ENCODE results near the gene ZNF765.
A peak's percentile ranks its signal among the peaks of the same experiment; 100 is the strongest.
"Not testable (repeated sequence)": the region's sequence is repeated elsewhere in the genome, so short reads cannot be mapped to it uniquely, and the experiment has no call there.

ZNF765 gene

DNA sequence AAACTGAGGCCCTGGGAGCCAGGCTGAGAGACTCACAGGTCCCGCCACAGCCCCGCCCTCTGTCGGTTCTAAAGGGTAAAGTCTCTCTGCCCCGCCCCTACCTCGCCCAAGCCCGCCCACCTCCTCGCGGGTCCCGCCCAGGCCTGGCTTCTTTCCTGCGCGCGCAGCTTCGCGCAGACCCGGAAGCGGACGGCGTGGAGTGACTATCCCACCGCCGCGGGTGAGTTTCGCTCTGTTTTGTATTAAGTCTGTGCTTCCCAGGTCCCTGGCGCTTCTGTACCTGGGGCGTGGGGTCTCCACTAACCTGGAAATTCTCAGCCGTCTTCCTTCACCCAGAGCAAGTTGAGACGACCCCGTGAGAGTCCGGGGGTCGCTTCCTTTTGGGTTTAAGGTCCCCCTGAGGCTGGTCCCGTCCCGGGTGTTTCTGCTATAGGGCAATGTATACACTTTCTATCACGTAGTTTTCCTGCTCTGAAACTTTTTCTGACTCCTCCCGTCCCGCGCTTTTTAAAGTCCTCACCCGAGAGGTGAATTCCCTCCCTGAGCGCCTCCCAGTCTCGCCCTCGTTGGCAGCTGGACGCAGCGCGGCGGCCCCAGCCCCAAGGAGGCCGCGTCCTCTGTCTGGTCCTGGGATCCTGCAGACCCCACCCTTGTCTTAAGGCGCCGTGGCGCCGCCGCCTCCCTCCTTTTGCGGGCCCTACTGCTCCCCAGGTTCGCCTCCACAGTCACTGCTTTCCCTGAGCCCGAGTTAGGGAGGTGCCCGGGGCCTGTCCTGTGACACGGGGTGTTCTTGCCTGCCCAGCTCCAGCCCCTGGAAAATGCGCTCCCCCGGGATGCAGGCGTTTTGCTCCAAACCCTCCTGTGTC, at the start of gene ZNF765:
Gene ZNF765 (plus strand): TSS at position 176 of the 866 bp plus-strand sequence. CDS start 2,867 bp downstream, outside the sequence.
- TF ChIP-seq, protein P1, sequence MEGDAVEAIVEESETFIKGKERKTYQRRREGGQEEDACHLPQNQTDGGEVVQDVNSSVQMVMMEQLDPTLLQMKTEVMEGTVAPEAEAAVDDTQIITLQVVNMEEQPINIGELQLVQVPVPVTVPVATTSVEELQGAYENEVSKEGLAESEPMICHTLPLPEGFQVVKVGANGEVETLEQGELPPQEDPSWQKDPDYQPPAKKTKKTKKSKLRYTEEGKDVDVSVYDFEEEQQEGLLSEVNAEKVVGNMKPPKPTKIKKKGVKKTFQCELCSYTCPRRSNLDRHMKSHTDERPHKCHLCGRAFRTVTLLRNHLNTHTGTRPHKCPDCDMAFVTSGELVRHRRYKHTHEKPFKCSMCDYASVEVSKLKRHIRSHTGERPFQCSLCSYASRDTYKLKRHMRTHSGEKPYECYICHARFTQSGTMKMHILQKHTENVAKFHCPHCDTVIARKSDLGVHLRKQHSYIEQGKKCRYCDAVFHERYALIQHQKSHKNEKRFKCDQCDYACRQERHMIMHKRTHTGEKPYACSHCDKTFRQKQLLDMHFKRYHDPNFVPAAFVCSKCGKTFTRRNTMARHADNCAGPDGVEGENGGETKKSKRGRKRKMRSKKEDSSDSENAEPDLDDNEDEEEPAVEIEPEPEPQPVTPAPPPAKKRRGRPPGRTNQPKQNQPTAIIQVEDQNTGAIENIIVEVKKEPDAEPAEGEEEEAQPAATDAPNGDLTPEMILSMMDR (IDR thresholded peaks at IDR 0.05; ENCODE audit: borderline replicate concordance, control extremely low read depth, extremely low read depth, insufficient read depth, missing control alignments): no peak
- DNase-seq (ENCODE audit: low spot score): peak; percentile 94
- in situ Hi-C loops (cut with MboI; ENCODE audit: low sequenced_read_pairs, unreplicated experiment): no loop called here

DNA sequence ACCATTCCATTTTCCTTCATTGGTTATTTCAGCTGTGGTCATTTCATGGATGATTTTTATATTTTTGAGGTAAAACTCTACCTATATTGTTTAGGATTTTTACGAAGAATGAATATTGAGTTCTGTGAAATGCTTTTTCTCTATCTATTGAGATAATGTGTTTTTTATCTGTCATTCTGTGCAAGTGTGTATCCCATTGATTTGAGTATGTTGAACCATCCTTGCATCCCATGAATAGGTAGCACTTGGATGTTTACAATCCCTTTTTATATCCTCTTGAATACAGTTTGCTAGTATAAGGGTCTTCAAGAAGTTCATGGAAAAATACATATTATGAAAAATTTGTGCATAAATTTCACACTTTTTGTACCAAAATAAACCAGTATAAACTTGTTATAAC, 39.2 kb upstream of the ZNF765 start:
- TF ChIP-seq, protein P1 (IDR thresholded peaks at IDR 0.05; ENCODE audit: borderline replicate concordance, control extremely low read depth, extremely low read depth, insufficient read depth, missing control alignments): no peak
- no peak for DNase-seq (ENCODE audit: low spot score)
- in situ Hi-C loops (cut with MboI; ENCODE audit: low sequenced_read_pairs, unreplicated experiment): no loop called here

DNA sequence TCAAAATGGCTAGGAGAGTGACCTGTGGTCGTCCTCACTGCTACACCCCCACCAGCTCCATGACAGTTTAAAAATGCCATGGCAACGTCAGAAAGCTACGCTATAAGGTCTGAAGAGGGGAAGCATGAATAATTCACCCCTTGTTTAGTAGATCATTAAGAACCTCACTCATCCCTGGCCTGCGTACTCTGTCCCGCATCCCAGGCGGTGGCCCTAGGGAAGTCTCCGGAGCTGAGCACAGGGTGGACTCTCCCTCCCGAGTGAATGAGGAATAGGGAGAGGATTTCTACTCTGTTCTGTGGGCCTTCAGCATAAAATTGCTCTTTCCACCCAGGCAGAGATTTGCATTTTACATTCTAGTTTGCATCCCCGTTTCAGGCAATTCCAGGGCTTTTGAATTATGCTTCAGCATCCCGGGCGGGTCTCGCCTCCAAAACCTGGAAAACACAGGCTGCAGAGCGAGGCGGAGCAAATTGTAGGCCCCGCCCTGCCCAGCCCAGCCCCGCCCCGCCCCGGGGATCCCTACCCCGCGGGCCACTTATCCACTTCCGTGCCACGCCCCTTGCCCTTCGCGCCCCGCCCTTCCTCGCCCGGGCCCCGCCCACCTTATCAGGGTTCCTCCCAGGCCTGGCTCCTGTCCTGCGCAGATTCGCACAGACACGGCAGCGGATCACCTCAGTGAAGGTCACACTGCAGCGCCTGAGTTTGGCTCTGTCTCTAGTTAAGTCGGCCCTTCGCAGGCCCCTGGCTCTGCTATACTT, 36.9 kb upstream of the ZNF765 start:
- no peak for DNase-seq (ENCODE audit: low spot score)
- in situ Hi-C loops (cut with MboI; ENCODE audit: low sequenced_read_pairs, unreplicated experiment): no loop called here
- TF ChIP-seq, protein P1 (IDR thresholded peaks at IDR 0.05; ENCODE audit: borderline replicate concordance, control extremely low read depth, extremely low read depth, insufficient read depth, missing control alignments): no peak

DNA sequence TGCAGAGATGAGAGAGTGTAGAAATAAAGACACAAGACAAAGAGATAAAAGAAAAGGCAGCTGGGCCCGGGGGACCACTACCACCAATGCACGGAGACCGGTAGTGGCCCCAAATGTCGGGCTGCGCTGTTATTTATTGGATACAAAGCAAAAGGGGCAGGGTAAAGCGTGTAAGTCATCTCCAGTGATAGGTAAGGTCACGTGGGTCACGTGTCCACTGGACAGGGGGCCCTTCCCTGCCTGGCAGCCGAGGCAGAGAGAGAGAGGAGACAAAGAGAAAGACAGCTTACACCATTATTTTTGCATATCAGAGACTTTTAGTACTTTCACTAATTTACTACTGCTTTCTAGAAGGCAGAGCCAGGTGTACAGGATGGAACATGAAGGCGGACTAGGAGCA, 34.9 kb upstream of the ZNF765 start:
- in situ Hi-C loops (cut with MboI; ENCODE audit: low sequenced_read_pairs, unreplicated experiment); DNase-seq (ENCODE audit: low spot score): not testable (repeated sequence)

DNA sequence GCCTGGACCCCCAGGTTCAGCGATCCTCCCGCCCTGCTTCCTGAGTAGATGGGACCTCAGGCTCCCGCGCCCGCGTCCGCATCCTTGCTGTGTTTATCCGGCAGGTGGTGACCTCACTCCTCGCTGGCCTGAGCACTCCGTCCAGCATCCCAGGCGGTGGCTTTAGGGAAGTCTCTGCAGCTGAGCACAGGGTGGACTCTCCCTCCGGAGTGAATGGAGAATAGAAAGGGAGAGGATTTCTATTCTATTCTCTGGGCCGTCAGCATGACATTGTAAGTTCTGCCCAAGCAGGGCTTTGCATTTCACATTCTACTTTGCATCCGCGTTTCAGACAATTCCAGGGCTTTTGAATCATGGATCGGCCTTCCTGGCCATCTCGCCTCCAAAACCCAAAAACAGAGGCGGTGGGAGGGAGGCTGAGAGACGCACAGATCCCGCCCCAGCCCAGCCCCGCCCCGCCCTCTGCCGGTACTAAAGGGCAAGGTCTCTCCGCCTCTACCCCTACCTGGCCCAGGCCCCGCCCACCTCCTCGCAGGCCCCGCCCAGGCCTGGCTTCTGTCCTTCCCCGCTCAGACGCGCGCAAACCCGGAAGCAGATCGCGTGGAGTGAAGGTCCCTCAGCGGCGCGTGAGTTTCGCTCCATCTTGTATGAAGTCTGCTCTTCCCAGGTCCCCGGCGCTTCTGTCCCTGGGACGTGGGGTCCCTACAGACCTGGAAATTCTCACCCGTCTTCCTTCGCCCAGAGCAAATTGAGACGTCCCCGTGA, 29.6 kb upstream of the ZNF765 start, which contains the start of gene ZNF525:
Gene ZNF525 (plus strand): TSS at position 572 of the 765 bp plus-strand sequence. CDS start 6,577 bp downstream, outside the sequence.
- TF ChIP-seq, protein P1 (IDR thresholded peaks at IDR 0.05; ENCODE audit: borderline replicate concordance, control extremely low read depth, extremely low read depth, insufficient read depth, missing control alignments): no peak
- in situ Hi-C loops (cut with MboI; ENCODE audit: low sequenced_read_pairs, unreplicated experiment): no loop called here
- DNase-seq (ENCODE audit: low spot score): peak; percentile 97

DNA sequence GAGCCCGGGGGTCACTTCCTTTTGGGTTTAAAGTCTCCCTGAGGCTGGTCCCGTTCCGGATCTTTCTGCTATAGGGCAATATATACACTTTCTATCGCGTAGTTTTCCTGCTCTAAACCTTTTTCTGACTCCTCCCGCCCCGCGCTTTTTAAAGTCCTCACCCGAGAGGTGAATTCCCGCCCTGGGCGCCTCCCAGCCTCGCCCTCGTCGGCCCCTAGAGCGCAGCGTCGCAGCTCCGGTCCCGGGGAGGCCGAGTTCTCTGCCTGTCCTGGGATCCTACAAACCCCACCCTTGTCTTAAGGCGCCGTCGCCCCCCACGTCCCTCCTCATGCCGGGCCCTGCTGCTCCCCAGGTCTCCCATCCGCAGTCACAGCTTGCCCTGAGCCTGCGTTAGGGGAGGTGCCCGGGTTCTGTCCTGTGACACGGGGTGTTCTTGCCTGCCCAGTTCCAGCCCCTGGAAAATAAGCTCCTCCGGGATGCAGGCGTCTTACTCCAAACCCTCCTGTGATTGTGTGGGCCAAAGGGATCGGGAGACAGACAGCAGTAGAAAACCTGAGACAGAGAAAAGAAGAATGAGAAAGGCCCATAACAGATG, 29.0 kb upstream of the ZNF765 start:
- in situ Hi-C loops (cut with MboI; ENCODE audit: low sequenced_read_pairs, unreplicated experiment): no loop called here
- TF ChIP-seq, protein P1 (IDR thresholded peaks at IDR 0.05; ENCODE audit: borderline replicate concordance, control extremely low read depth, extremely low read depth, insufficient read depth, missing control alignments): no peak
- DNase-seq (ENCODE audit: low spot score): no peak
